GM12801 (cell line): ENCODE data around the gene BAIAP3.

Experiments used
- TF ChIP-seq, protein P1 (sequence below): IDR thresholded peaks from one replicate; pipeline ENCODE4 v1.5.1; 2011; ENCODE audit warnings: control low read depth; ENCODE audit not compliant: insufficient read length; ENCODE audit errors: extremely low read depth

The BAIAP3 gene

DNA sequence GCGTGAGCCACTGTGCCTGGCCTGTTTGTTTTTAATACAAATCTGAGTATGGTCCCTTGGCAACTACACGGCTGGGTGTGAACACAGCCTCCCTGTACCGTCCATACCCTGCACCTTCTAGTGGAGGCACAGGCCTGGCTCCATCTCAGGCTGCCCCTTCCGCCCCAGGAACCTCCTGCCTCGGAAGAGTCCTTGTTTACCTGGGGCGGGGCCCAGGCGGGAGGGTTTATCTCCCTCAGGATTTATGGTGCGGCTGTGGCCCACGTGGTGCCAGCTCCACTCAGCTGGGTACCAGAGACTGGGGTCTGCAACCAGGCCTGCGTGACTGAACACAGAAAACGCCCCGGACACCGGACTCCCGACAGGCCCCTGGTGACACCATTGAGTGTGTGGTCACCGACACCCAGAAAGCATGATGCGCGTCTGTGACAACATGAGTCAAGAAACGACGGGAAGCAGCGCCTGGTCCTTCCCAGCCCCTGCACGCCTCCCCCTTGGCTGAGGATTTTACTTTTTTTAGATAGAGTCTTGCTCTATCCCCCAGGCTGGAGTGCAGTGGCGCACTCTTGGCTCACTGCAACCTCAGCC, 62.1 kb downstream of the BAIAP3 start:
- TF ChIP-seq, protein P1, sequence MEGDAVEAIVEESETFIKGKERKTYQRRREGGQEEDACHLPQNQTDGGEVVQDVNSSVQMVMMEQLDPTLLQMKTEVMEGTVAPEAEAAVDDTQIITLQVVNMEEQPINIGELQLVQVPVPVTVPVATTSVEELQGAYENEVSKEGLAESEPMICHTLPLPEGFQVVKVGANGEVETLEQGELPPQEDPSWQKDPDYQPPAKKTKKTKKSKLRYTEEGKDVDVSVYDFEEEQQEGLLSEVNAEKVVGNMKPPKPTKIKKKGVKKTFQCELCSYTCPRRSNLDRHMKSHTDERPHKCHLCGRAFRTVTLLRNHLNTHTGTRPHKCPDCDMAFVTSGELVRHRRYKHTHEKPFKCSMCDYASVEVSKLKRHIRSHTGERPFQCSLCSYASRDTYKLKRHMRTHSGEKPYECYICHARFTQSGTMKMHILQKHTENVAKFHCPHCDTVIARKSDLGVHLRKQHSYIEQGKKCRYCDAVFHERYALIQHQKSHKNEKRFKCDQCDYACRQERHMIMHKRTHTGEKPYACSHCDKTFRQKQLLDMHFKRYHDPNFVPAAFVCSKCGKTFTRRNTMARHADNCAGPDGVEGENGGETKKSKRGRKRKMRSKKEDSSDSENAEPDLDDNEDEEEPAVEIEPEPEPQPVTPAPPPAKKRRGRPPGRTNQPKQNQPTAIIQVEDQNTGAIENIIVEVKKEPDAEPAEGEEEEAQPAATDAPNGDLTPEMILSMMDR: no peak

DNA sequence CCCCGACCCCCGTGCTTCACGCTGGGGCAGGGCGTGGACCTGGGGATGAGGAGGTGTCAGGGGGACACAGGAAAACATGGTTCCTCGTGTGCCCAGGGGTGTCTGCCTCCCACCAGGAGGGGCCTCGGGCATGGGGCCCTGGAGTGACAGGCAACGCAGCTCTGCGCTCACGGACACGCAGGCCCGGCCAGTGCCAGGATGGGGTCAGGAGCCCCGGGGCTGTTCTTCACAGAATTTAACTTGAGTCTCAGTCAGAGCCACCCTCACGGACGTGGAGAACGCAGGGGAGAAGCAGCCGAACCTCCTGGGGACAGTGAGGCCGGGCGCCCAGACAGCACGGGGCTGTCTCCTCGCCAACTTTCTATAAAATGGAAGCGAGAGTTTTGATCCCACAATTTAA, 64.3 kb downstream of the BAIAP3 start:
- TF ChIP-seq, protein P1: no peak

DNA sequence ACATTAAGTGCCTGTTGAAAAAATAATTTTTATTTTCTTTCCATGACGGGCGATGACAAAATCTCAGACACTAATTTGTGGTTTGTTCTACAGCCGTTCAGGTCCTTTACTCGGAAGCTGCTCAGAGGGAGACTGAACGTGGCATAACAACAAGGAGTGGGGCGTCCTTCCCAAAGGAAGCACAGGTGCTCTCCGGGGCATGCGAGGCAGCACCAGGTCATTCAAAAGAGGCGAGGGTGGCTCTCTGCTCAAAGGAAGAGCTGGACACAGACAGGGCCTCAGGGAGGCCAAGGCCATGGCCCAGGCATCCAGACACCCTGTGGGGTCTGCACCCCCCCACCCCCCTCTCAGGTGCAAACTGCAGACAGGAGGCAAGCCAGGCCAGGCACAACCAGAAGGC, 64.9 kb downstream of the BAIAP3 start:
- TF ChIP-seq, protein P1: no peak
